A673 (cell line): ENCODE measurements around the gene AFAP1L1. TPM values are rescaled to one million over a fixed set of nuclear protein-coding genes. Genes with fewer than 3 reads are reported as not detected.

Source experiments
- BruUV-seq: library from RNA; stranded (reverse); fragments of 400-500 nt; replicated peaks from 2 replicates; lab custom pipeline; 2021; lab: Mats Ljungman, UMichigan
- CTCF ChIA-PET: fragments of 300-600 bp; sonication (Branson Sonifier 250); formaldehyde crosslinking; loops from one replicate; lab custom pipeline; 2022; ENCODE audit warnings: antibody characterized with exemption; lab: Charles Lee
- POLR2A ChIA-PET: fragments of 300-600 bp; sonication (Branson Sonifier 250); formaldehyde crosslinking; loops from one replicate; lab custom pipeline; 2022; ENCODE audit warnings: antibody characterized with exemption; ENCODE audit not compliant: low non-redundant PET; lab: Charles Lee
- DNase-seq: peaks from one replicate; pipeline ENCODE4 v3.0.0-alpha.2; 2015; ENCODE audit warnings: low spot score
- H3K27ac ChIP-seq: fragments of 200-600 bp; sonication (generic); 2 replicates; pipeline ENCODE4 v1.5.1; 2016; ENCODE audit warnings: mixed run types, low read depth, mild to moderate bottlenecking, mixed read lengths, antibody characterized with exemption, low read length; ENCODE audit not compliant: poor library complexity, severe bottlenecking
- H3K27me3 ChIP-seq: fragments of 200-600 bp; sonication (generic); replicated peaks from 2 replicates; pipeline ENCODE4 v1.6.1; 2017; ENCODE audit warnings: mixed run types, low read depth, mild to moderate bottlenecking, mixed read lengths, antibody characterized with exemption, low read length; ENCODE audit not compliant: insufficient read depth, poor library complexity
- H3K36me3 ChIP-seq: fragments of 200-600 bp; sonication (generic); 2 replicates; pipeline ENCODE4 v1.6.1; 2016; ENCODE audit warnings: mixed run types, mild to moderate bottlenecking, mixed read lengths, antibody characterized with exemption, low read length; ENCODE audit not compliant: insufficient read depth, poor library complexity, severe bottlenecking
- H3K4me1 ChIP-seq: fragments of 200-600 bp; sonication (generic); 2 replicates; pipeline ENCODE4 v1.6.1; 2017; ENCODE audit warnings: mixed run types, mild to moderate bottlenecking, mixed read lengths, antibody characterized with exemption, low read length; ENCODE audit not compliant: insufficient read depth, poor library complexity, severe bottlenecking
- H3K4me3 ChIP-seq: fragments of 200-600 bp; sonication (generic); 2 replicates; pipeline ENCODE4 v1.5.1; 2016; ENCODE audit warnings: low read depth, mixed run types, mild to moderate bottlenecking, mixed read lengths, low read length; ENCODE audit not compliant: poor library complexity, severe bottlenecking
- H3K9me3 ChIP-seq: fragments of 200-600 bp; sonication (generic); 2 replicates; pipeline ENCODE4 v1.6.1; 2016; ENCODE audit warnings: mixed run types, low read depth, mild to moderate bottlenecking, mixed read lengths, antibody characterized with exemption, low read length; ENCODE audit not compliant: poor library complexity, severe bottlenecking
- EZH2 ChIP-seq: fragments of 200-600 bp; sonication (generic); IDR thresholded peaks from 2 replicates; pipeline ENCODE4 v1.6.1; 2017; ENCODE audit warnings: borderline replicate concordance, low read depth, mild to moderate bottlenecking, mixed read lengths, antibody characterized with exemption, low read length; ENCODE audit not compliant: poor library complexity, severe bottlenecking
- intact Hi-C: fragments of 100-400 bp; cut with micrococcal nuclease; formaldehyde crosslinking; loops from one replicate; pipeline ENCODE4 v1.10.0; 2022; ENCODE audit not compliant: unreplicated experiment
- total RNA-seq: library from RNA; stranded (reverse); gene quantifications from 2 replicates; pipeline ENCODE4 v1.2.3, GENCODE V29; 2021
- TF ChIP-seq, protein P1 (sequence below): fragments of 300-800, 200-600 bp; sonication (generic); conservative IDR thresholded peaks from 2 replicates; pipeline ENCODE4 v1.5.1; 2017; ENCODE audit warnings: low read depth, mild to moderate bottlenecking, antibody characterized with exemption, low read length, moderate library complexity, mixed read lengths

AFAP1L1 gene
- total RNA-seq, 1 experiment from 2014 or later = 0.21 TPM

GRCh38 chr5:149324641-149325040 lies 53.0 kb downstream of the AFAP1L1 start:
- Histone ChIP-seq H3K27me3 (no peaks in the 10 kb centered on the region), H3K4me3 (no peak overlapping the region), H3K27ac (no peak overlapping the region), H3K36me3 (no peaks in the 10 kb centered on the region), H3K9me3 (no peaks in the 10 kb centered on the region), H3K4me1 (peaks cover 11% of the 10 kb centered on the region)
- BruUV-seq = no TSS peak
- ChIA-PET CTCF (no interaction called here), POLR2A (interaction anchor here (0.9 kb wide), 1 partner anchor 52 kb away, joined by 4 read pairs; no protein-coding TSS in a partner anchor)
- intact Hi-C loops = no loop called here
- DNase-seq = no peak
- TF ChIP-seq EZH2 = no peak
- TF ChIP-seq, protein P1, sequence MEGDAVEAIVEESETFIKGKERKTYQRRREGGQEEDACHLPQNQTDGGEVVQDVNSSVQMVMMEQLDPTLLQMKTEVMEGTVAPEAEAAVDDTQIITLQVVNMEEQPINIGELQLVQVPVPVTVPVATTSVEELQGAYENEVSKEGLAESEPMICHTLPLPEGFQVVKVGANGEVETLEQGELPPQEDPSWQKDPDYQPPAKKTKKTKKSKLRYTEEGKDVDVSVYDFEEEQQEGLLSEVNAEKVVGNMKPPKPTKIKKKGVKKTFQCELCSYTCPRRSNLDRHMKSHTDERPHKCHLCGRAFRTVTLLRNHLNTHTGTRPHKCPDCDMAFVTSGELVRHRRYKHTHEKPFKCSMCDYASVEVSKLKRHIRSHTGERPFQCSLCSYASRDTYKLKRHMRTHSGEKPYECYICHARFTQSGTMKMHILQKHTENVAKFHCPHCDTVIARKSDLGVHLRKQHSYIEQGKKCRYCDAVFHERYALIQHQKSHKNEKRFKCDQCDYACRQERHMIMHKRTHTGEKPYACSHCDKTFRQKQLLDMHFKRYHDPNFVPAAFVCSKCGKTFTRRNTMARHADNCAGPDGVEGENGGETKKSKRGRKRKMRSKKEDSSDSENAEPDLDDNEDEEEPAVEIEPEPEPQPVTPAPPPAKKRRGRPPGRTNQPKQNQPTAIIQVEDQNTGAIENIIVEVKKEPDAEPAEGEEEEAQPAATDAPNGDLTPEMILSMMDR = no peak

DNA sequence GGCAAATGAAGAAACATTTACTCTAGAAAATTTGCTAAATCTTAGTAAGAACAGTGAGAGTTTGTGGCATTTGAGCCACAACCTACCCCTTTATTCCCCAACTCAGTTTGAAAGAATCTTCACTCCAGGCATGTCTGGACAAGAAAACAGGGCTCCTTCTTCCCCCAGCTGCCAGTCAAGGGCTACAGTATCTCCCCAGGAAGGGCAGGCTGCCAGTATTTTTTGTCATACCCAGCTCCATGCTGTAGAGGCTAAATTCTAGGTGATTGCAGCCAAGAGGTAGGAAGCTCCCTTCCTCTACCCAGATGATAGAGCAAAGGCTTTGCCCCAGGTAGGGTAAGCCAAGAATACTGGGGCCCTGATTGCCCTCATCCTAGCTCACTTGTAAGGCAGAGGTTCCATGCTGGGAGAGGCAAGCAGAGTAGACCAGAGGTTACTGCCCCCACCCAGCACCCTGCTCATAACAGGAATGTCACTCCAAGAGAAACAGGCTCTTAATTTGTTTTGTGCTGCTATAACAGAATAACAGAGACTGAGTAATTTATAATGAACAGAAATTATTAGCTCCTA lies 53.6 kb downstream of the AFAP1L1 start:
- ChIA-PET POLR2A (interaction anchor here (0.9 kb wide), 1 partner anchor 53 kb away, joined by 4 read pairs; no protein-coding TSS in a partner anchor), CTCF (no interaction called here)
- Histone ChIP-seq H3K27ac (no peak overlapping the region), H3K9me3 (no peaks in the 10 kb centered on the region), H3K4me3 (no peak overlapping the region), H3K4me1 (peaks cover 11% of the 10 kb centered on the region), H3K36me3 (no peaks in the 10 kb centered on the region), H3K27me3 (no peaks in the 10 kb centered on the region)
- no TSS peak for BruUV-seq
- intact Hi-C loops = no loop called here
- TF ChIP-seq, protein P1 = no peak
- no peak for TF ChIP-seq EZH2
- DNase-seq = no peak

- intact Hi-C loops = no loop called here
- Histone ChIP-seq H3K9me3 (no peaks in the 10 kb centered on the region), H3K4me3 (no peak overlapping the region), H3K27ac (no peak overlapping the region), H3K27me3 (no peaks in the 10 kb centered on the region), H3K36me3 (no peaks in the 10 kb centered on the region), H3K4me1 (peaks cover 5% of the 10 kb centered on the region)
- DNase-seq = no peak
- BruUV-seq = no TSS peak
- ChIA-PET CTCF (no interaction called here), POLR2A (no interaction called here)
- TF ChIP-seq EZH2 = no peak
- TF ChIP-seq, protein P1 = no peak
Observed at GRCh38 chr5:149325894-149326293, 54.2 kb downstream of the AFAP1L1 start.
